GM12878 (cell line): ENCODE data around the gene BZW2. TPM values are rescaled to one million over a fixed set of nuclear protein-coding genes. Genes with fewer than 3 reads are reported as not detected.

Experiments
- ATAC-seq: fragments of 200-7000 bp; cut with Tn5 transposase; 3 replicates; pipeline ENCODE4 v1.9.1; 2020; ENCODE audit warnings: mild to moderate bottlenecking, moderate library complexity
- BruUV-seq: library from RNA; stranded (reverse); fragments of 400-500 nt; replicated peaks from 2 replicates; lab custom pipeline; 2021; lab: Mats Ljungman, UMichigan
- CTCF ChIA-PET: fragments of 300-600 bp; sonication (Branson Sonifier 250); formaldehyde crosslinking; extraction: SDS; loops from one replicate; lab custom pipeline; 2021; ENCODE audit warnings: inconsistent platforms; lab: Yijun Ruan, JAX
- POLR2A ChIA-PET: fragments of 350-600 bp; formaldehyde crosslinking; extraction: SDS; loops from one replicate; lab custom pipeline; 2021; ENCODE audit warnings: inconsistent platforms; lab: Charles Lee
- RAD21 ChIA-PET: fragments of 300-600 bp; sonication (Branson Sonifier 250); formaldehyde crosslinking; loops from one replicate; lab custom pipeline; 2023; ENCODE audit warnings: antibody characterized with exemption; ENCODE audit not compliant: unreplicated experiment; lab: Charles Lee
- SMC1A ChIA-PET: fragments of 300-600 bp; sonication (Branson Sonifier 250); formaldehyde crosslinking; loops from one replicate; lab custom pipeline; 2023; ENCODE audit not compliant: unreplicated experiment, uncharacterized antibody; lab: Charles Lee
- DNase-seq: peaks from one replicate; pipeline ENCODE4 v3.0.0-alpha.2; 2011; ENCODE audit warnings: low read depth, low spot score
- FAIRE-seq: peaks from 3 replicates; lab custom pipeline; 2011; peaks lifted over from hg19 to GRCh38; lab: Jason Lieb, UNC
- H2AFZ ChIP-seq: 2 replicates; pipeline ENCODE4 v1.6.0; 2011; ENCODE audit warnings: low read depth, low read length, control low read depth; ENCODE audit not compliant: control insufficient read depth
- H3K27ac ChIP-seq: 2 replicates; pipeline ENCODE4 v1.5.1; 2011; ENCODE audit warnings: control low read depth; ENCODE audit not compliant: control insufficient read depth, insufficient read depth
- H3K27me3 ChIP-seq, 2 experiments: replicated peaks in 1 of 2; 2 replicates each; pipeline versions ENCODE4 v1.6.0 to v1.6.1; 2011; ENCODE audit warnings: low read length in 1 of 2; ENCODE audit not compliant: control insufficient read depth in 2 of 2, insufficient read depth in 2 of 2
- H3K36me3 ChIP-seq, 2 experiments: 2 replicates each; pipeline ENCODE4 v1.5.1; 2011; ENCODE audit warnings: low read length in 1 of 2; ENCODE audit not compliant: control insufficient read depth in 2 of 2, insufficient read depth in 2 of 2
- H3K4me1 ChIP-seq: 2 replicates; pipeline ENCODE4 v1.6.1; 2011; ENCODE audit warnings: mild to moderate bottlenecking, low read length, moderate library complexity, mixed read lengths; ENCODE audit not compliant: control insufficient read depth, insufficient read depth
- H3K4me2 ChIP-seq: 2 replicates; pipeline ENCODE4 v1.6.0; 2011; ENCODE audit warnings: control low read depth; ENCODE audit not compliant: control insufficient read depth, insufficient read depth
- H3K4me3 ChIP-seq: fragments of 200-600 bp; sonication (generic); 2 replicates; pipeline ENCODE4 v1.5.1; 2016
- H3K79me2 ChIP-seq: 2 replicates; pipeline ENCODE4 v1.6.0; 2011; ENCODE audit warnings: low read length; ENCODE audit not compliant: control insufficient read depth, insufficient read depth
- H3K9ac ChIP-seq: 2 replicates; pipeline ENCODE4 v1.8.0; 2011; ENCODE audit warnings: low read length, control low read depth, mixed read lengths; ENCODE audit not compliant: control insufficient read depth, insufficient read depth
- H3K9me3 ChIP-seq: replicated peaks from 3 replicates; pipeline ENCODE4 v1.5.1; 2011; ENCODE audit warnings: mild to moderate bottlenecking, low read length; ENCODE audit not compliant: control insufficient read depth, insufficient read depth
- H4K20me1 ChIP-seq: 2 replicates; pipeline ENCODE4 v1.6.0; 2011; ENCODE audit not compliant: control insufficient read depth, insufficient read depth
- HSF1 ChIP-seq: fragments of 150-350 bp; IDR thresholded peaks from 2 replicates; pipeline ENCODE4 v1.6.1; 2014; ENCODE audit warnings: mild to moderate bottlenecking, low read depth, low read length
- IKZF1 ChIP-seq: fragments of 450-650 bp; conservative IDR thresholded peaks from 2 replicates; pipeline ENCODE4 v1.6.1; 2017; ENCODE audit warnings: antibody characterized with exemption, mild to moderate bottlenecking
- MYB ChIP-seq: fragments of 150-350 bp; IDR thresholded peaks from 2 replicates; pipeline ENCODE4 v1.6.1; 2014; ENCODE audit warnings: mild to moderate bottlenecking, low read depth, low read length, borderline replicate concordance
- PAX8 ChIP-seq: fragments of 450-650 bp; IDR thresholded peaks from 2 replicates; pipeline ENCODE4 v1.6.1; 2017; ENCODE audit warnings: mild to moderate bottlenecking, moderate library complexity
- REST ChIP-seq: IDR thresholded peaks from 2 replicates; pipeline ENCODE4 v1.6.1; 2012; ENCODE audit warnings: mild to moderate bottlenecking, low read depth, low read length
- SMAD1 ChIP-seq: fragments of 450-650 bp; IDR thresholded peaks from 2 replicates; pipeline ENCODE4 v1.6.1; 2018; ENCODE audit warnings: mild to moderate bottlenecking, low read depth; ENCODE audit not compliant: partially characterized antibody
- SMAD5 ChIP-seq: IDR thresholded peaks from 2 replicates; pipeline ENCODE4 v1.6.1; 2016; ENCODE audit warnings: antibody characterized with exemption, low read depth
- SREBF1 ChIP-seq: IDR thresholded peaks from 2 replicates; pipeline ENCODE4 v1.6.1; 2012; ENCODE audit warnings: mild to moderate bottlenecking, low read length
- TCF12 ChIP-seq: IDR thresholded peaks from 2 replicates; pipeline ENCODE4 v1.6.1; 2011; ENCODE audit warnings: low read depth, mild to moderate bottlenecking, low read length
- TCF7 ChIP-seq: IDR thresholded peaks from 2 replicates; pipeline ENCODE4 v1.6.1; 2014; ENCODE audit warnings: antibody characterized with exemption, borderline replicate concordance
- ZBTB11 ChIP-seq: fragments of 450-650 bp; formaldehyde crosslinking; IDR thresholded peaks from 2 replicates; pipeline ENCODE4 v1.5.0; 2022; ENCODE audit warnings: mild to moderate bottlenecking, missing genetic modification characterization
- ZNF207 ChIP-seq: fragments of 450-650 bp; IDR thresholded peaks from 2 replicates; pipeline ENCODE4 v1.6.1; 2014; ENCODE audit warnings: antibody characterized with exemption, mild to moderate bottlenecking, borderline replicate concordance
- ZNF622 ChIP-seq: fragments of 450-650 bp; IDR thresholded peaks from 2 replicates; pipeline ENCODE4 v1.6.1; 2017; ENCODE audit warnings: mild to moderate bottlenecking, inconsistent platforms
- WGBS: methylation state at CpG from one replicate; pipeline ENCODE4 v1.1.6; 2016; ENCODE audit warnings: low lambda C conversion rate; ENCODE audit not compliant: insufficient replicate concordance, insufficient coverage; ENCODE audit errors: missing lambda C conversion rate; 5-methylcytosine and 5-hydroxymethylcytosine counted together
- in situ Hi-C: fragments of 300-500 bp; cut with MboI; formaldehyde crosslinking; loops from 9 replicates; pipeline ENCODE4 v1.14.3; 2018; ENCODE audit warnings: mixed read lengths
- intact Hi-C: fragments of 100-400 bp; cut with micrococcal nuclease; formaldehyde crosslinking; loops from one replicate; pipeline ENCODE4 v1.14.2; 2022; ENCODE audit not compliant: unreplicated experiment
- polyA plus RNA-seq, 11 experiments: library from polyadenylated mRNA; depleted of rRNA in 4 of 11; unstranded in 6 of 11; stranded (reverse) in 5 of 11; fragments of >200 nt; fragmentation: Nextera tagmentation in 4 of 11; fragmentation: Illumina TruSeq in 1 of 11; extraction: Ambion mirVana in 4 of 11; extraction: Trizol in 1 of 11; gene quantifications; 1 replicate in 1 of 11; 2 replicates in 10 of 11; pipeline versions ENCODE4 v1.2.1 to v1.2.3, GENCODE V29; 2011 to 2016; ENCODE audit warnings: inconsistent platforms in 2 of 11, missing spikeins in 2 of 11, low read depth in 1 of 11
- total RNA-seq, 4 experiments: library from RNA; depleted of rRNA in 3 of 4; stranded (reverse); fragments of >200 nt in 3 of 4; fragmentation: Illumina TruSeq in 1 of 4; extraction: Trizol in 1 of 4; gene quantifications; 2 replicates each; pipeline versions ENCODE4 v1.2.1 to v1.2.3, GENCODE V29; 2013 to 2021

BZW2 gene
- total and polyA plus RNA-seq, 10 of the 15 experiments (the other 5 are each of a cell fraction or from before 2014, with no cell fraction given): 1.3 to 6.8 (median 3.1) TPM

GRCh38 chr7:16638282-16639280 is 7.4 kb upstream of the BZW2 start (continued):
- no peak for TF ChIP-seq ZBTB11 (CRISPR knock-in tag)

GRCh38 chr7:16644157-16644556 is 1.8 kb upstream of the BZW2 start:
- ChIA-PET POLR2A (no interaction called here), SMC1A (no interaction called here), RAD21 (no interaction called here), CTCF (interaction anchor here (0.6 kb wide), 1 partner anchor 293 kb away, joined by 5 read pairs; no protein-coding TSS in a partner anchor)
- H3K36me3 ChIP-seq: no peaks in the 10 kb centered on the region
- no TSS peak for BruUV-seq
- intact Hi-C loops (no loop called here), in situ Hi-C loops (no loop called here)
- ATAC-seq: no peak
- H3K9ac ChIP-seq: no peak overlapping the region
- H3K4me1 ChIP-seq: no peaks in the 10 kb centered on the region
- no peak overlapping the region; the same call in 1 of the 2 replicates for H3K4me3 ChIP-seq
- 77% methylated on average over 4 of the region's 4 CpGs for WGBS
- no peak for DNase-seq
- no peaks in the 10 kb centered on the region for H4K20me1 ChIP-seq
- peak overlapping the region; percentile 78 for H3K4me2 ChIP-seq
- H2AFZ ChIP-seq: no peak overlapping the region
- no peak for FAIRE-seq
- H3K9me3 ChIP-seq: no peaks in the 10 kb centered on the region
- no peak overlapping the region for H3K27ac ChIP-seq
- H3K79me2 ChIP-seq: no peaks in the 10 kb centered on the region
- H3K27me3 ChIP-seq: peaks cover 5 to 11% of the 10 kb centered on the region in 2 experiments; a peak in 3 of 4 replicates
- TF ChIP-seq PAX8 (no peak), SMAD5 (no peak), ZNF207 (no peak), MYB (no peak), TCF12 (no peak), ZNF622 (no peak), HSF1 (no peak), TCF7 (no peak), IKZF1 (no peak), SREBF1 (no peak), REST (no peak), SMAD1 (no peak)
